ENCODE data around the gene TMEM175.

DNA sequence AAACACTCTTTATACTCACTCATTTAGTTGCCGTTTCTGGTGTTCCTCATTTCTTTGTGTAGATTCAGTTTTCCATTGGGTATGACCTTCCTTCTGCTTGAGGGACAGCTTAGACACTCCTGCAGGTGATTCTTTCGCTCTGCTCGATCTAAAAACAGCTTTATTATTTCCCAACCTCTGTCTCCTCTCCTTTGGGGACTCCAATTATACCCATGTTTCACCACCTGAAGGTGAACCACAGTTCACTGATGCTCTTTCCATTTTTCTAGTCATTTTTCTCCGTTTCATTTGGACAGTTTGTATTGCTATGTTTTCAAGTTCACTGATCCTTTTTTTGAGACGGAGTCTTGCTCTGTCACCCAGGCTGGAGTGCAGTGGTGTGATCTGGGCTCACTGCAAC, 74.6 kb downstream of the TMEM175 start:
- TF ChIP-seq, protein P1, sequence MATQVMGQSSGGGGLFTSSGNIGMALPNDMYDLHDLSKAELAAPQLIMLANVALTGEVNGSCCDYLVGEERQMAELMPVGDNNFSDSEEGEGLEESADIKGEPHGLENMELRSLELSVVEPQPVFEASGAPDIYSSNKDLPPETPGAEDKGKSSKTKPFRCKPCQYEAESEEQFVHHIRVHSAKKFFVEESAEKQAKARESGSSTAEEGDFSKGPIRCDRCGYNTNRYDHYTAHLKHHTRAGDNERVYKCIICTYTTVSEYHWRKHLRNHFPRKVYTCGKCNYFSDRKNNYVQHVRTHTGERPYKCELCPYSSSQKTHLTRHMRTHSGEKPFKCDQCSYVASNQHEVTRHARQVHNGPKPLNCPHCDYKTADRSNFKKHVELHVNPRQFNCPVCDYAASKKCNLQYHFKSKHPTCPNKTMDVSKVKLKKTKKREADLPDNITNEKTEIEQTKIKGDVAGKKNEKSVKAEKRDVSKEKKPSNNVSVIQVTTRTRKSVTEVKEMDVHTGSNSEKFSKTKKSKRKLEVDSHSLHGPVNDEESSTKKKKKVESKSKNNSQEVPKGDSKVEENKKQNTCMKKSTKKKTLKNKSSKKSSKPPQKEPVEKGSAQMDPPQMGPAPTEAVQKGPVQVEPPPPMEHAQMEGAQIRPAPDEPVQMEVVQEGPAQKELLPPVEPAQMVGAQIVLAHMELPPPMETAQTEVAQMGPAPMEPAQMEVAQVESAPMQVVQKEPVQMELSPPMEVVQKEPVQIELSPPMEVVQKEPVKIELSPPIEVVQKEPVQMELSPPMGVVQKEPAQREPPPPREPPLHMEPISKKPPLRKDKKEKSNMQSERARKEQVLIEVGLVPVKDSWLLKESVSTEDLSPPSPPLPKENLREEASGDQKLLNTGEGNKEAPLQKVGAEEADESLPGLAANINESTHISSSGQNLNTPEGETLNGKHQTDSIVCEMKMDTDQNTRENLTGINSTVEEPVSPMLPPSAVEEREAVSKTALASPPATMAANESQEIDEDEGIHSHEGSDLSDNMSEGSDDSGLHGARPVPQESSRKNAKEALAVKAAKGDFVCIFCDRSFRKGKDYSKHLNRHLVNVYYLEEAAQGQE (IDR thresholded peaks at IDR 0.05; ENCODE audit: insufficient replicate concordance, low read depth) = no peak
- TF ChIP-seq, protein P2, sequence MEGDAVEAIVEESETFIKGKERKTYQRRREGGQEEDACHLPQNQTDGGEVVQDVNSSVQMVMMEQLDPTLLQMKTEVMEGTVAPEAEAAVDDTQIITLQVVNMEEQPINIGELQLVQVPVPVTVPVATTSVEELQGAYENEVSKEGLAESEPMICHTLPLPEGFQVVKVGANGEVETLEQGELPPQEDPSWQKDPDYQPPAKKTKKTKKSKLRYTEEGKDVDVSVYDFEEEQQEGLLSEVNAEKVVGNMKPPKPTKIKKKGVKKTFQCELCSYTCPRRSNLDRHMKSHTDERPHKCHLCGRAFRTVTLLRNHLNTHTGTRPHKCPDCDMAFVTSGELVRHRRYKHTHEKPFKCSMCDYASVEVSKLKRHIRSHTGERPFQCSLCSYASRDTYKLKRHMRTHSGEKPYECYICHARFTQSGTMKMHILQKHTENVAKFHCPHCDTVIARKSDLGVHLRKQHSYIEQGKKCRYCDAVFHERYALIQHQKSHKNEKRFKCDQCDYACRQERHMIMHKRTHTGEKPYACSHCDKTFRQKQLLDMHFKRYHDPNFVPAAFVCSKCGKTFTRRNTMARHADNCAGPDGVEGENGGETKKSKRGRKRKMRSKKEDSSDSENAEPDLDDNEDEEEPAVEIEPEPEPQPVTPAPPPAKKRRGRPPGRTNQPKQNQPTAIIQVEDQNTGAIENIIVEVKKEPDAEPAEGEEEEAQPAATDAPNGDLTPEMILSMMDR (IDR thresholded peaks at IDR 0.05; ENCODE audit: insufficient read depth, low read length) = no peak
- TF ChIP-seq POLR2AphosphoS5 (IDR thresholded peaks at IDR 0.05; ENCODE audit: low read depth) = no peak

All from HL-60 (cell line).